Fibroblast of lung (primary cell): ENCODE data around the gene PRKCA. TPM values are rescaled to one million over a fixed set of nuclear protein-coding genes. Genes with fewer than 3 reads are reported as not detected.
"Not testable (repeated sequence)": the region's sequence is repeated elsewhere in the genome, so short reads cannot be mapped to it uniquely, and the experiment has no call there.

Experiments
- DNase-seq, 2 donors: peaks; one replicate each; pipeline versions ENCODE4 v3.0.0 to v3.0.0-alpha.2; 2010; ENCODE audit warnings: low read depth in 2 of 2
- H2AFZ ChIP-seq: 2 replicates; pipeline ENCODE4 v1.5.1; 2012; ENCODE audit warnings: low read length, control low read depth, inconsistent platforms
- H3K27ac ChIP-seq: 2 replicates; pipeline ENCODE4 v1.5.1; 2011; ENCODE audit warnings: low read length, control low read depth; ENCODE audit not compliant: insufficient read depth
- H3K27me3 ChIP-seq: 2 replicates; pipeline ENCODE4 v1.5.1; 2011; ENCODE audit warnings: mild to moderate bottlenecking, low read length; ENCODE audit not compliant: control insufficient read depth, insufficient read depth
- H3K36me3 ChIP-seq: 2 replicates; pipeline ENCODE4 v1.5.1; 2011; ENCODE audit warnings: low read length; ENCODE audit not compliant: control insufficient read depth, insufficient read depth
- H3K4me1 ChIP-seq: 2 replicates; pipeline ENCODE4 v1.5.1; 2011; ENCODE audit warnings: low read length; ENCODE audit not compliant: control insufficient read depth, insufficient read depth; ENCODE audit errors: extremely low read depth
- H3K4me2 ChIP-seq: 2 replicates; pipeline ENCODE4 v1.5.1; 2011; ENCODE audit warnings: low read length, control low read depth; ENCODE audit not compliant: insufficient read depth; ENCODE audit errors: extremely low read depth
- H3K4me3 ChIP-seq, 4 experiments: fragments of 200-600 bp in 1 of 4; sonication (generic) in 1 of 4; replicated peaks in 1 of 4; 2 replicates each; pipeline ENCODE4 v1.5.1; 2011 to 2016; ENCODE audit warnings: low read length in 4 of 4, low read depth in 3 of 4, mild to moderate bottlenecking in 3 of 4, control low read depth in 2 of 4, inconsistent platforms in 1 of 4, mixed read lengths in 1 of 4; ENCODE audit not compliant: insufficient read depth in 1 of 4; ENCODE audit errors: control extremely low read depth in 1 of 4
- H3K79me2 ChIP-seq: 2 replicates; pipeline ENCODE4 v1.5.1; 2012; ENCODE audit warnings: mild to moderate bottlenecking, low read length, inconsistent platforms; ENCODE audit not compliant: control insufficient read depth, insufficient read depth
- H3K9ac ChIP-seq: 2 replicates; pipeline ENCODE4 v1.5.1; 2011; ENCODE audit warnings: mild to moderate bottlenecking, low read length, control low read depth; ENCODE audit not compliant: insufficient read depth
- H3K9me3 ChIP-seq: 2 replicates; pipeline ENCODE4 v1.5.1; 2012; ENCODE audit warnings: low read depth, low read length; ENCODE audit not compliant: control insufficient read depth, insufficient read depth
- H4K20me1 ChIP-seq: 2 replicates; pipeline ENCODE4 v1.5.1; 2011; ENCODE audit warnings: low read length; ENCODE audit not compliant: control insufficient read depth, insufficient read depth; ENCODE audit errors: extremely low read depth
- CTCF ChIP-seq, 2 donors: IDR thresholded peaks in 1 of 2; conservative IDR thresholded peaks in 1 of 2; 1 replicate in 1 of 2; 2 replicates in 1 of 2; pipeline ENCODE4 v1.5.1; 2011 to 2012; ENCODE audit warnings: low read length in 2 of 2, control low read depth in 1 of 2, inconsistent platforms in 1 of 2, low read depth in 1 of 2, mild to moderate bottlenecking in 1 of 2
- EZH2 ChIP-seq: IDR thresholded peaks from 2 replicates; pipeline ENCODE4 v1.5.1; 2012; ENCODE audit warnings: low read length, control low read depth, mild to moderate bottlenecking; ENCODE audit errors: missing control alignments
- polyA plus RNA-seq, 2 donors: library from polyadenylated mRNA; depleted of rRNA in 1 of 2; stranded (reverse) in 1 of 2; unstranded in 1 of 2; fragments of >200 nt; gene quantifications; 2 replicates each; pipeline ENCODE4 v1.2.1, GENCODE V29; 2011 to 2012; ENCODE audit warnings: missing spikeins in 1 of 2
- total RNA-seq: library from RNA; depleted of rRNA; stranded (reverse); fragments of >200 nt; gene quantifications from 2 replicates; pipeline ENCODE4 v1.2.1, GENCODE V29; 2014

Gene PRKCA
- total and polyA plus RNA-seq, 2 donors (not counting 1 experiment from before 2014, with no cell fraction given) = 34.0 to 74.2 TPM

- Histone ChIP-seq H3K27ac (no peak overlapping the region), H3K4me1 (peaks cover 6% of the 10 kb centered on the region), H3K9me3 (no peaks in the 10 kb centered on the region), H4K20me1 (no peaks in the 10 kb centered on the region), H3K4me3 (no peak overlapping the region), H3K79me2 (peaks cover 75% of the 10 kb centered on the region), H2AFZ (no peak overlapping the region), H3K4me2 (peak overlapping the region; percentile 50), H3K9ac (no peak overlapping the region), H3K36me3 (no peaks in the 10 kb centered on the region), H3K27me3 (no peaks in the 10 kb centered on the region)
- TF ChIP-seq CTCF (conservative IDR thresholded peaks at IDR 0.05 in 1 of 2, IDR thresholded peaks at IDR 0.05 in 1 of 2; ENCODE audit: low read depth in 1 of 2, low read length in 2 of 2) = no peak
- no peak for TF ChIP-seq EZH2
- DNase-seq = no peak
These were observed 37.1 kb downstream of the PRKCA start for GRCh38 chr17:66339561-66339960.

- no peak overlapping the region for H3K9ac ChIP-seq
- H3K9me3 ChIP-seq = no peaks in the 10 kb centered on the region
- no peak overlapping the region for H2AFZ ChIP-seq
- H3K27me3 ChIP-seq = no peaks in the 10 kb centered on the region
- no peaks in the 10 kb centered on the region for H3K36me3 ChIP-seq
- no peak for DNase-seq
- H4K20me1 ChIP-seq = no peaks in the 10 kb centered on the region
- peaks cover 74% of the 10 kb centered on the region for H3K79me2 ChIP-seq
- H3K27ac ChIP-seq = no peak overlapping the region
- no peak overlapping the region for H3K4me3 ChIP-seq
- TF ChIP-seq CTCF (conservative IDR thresholded peaks at IDR 0.05 in 1 of 2, IDR thresholded peaks at IDR 0.05 in 1 of 2; ENCODE audit: low read depth in 1 of 2, low read length in 2 of 2) (no peak), EZH2 (no peak)
- peaks cover 6% of the 10 kb centered on the region for H3K4me1 ChIP-seq
- H3K4me2 ChIP-seq = no peak overlapping the region
These were observed 38.3 kb downstream of the PRKCA start for GRCh38 chr17:66340720-66341119.

DNA sequence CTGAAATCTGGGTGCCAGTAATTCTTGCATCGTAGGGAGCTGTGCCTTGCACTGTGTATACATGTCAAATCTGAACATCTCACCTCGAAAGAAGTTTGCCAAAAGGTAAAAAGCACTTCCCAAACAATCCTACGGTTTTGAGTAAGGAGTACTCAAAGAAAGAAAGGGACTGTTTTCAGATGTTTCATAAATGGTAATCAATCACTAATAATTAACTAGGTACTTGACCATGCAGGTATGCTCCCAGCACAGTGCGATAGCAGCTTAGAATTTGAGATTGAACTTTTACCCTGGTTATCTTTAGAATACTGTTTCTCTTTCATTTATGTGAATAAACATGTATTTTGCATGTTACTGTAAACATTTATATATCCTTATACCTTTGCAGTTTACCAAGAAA is 39.0 kb downstream of the PRKCA start:
- Histone ChIP-seq H3K4me1 (peaks cover 6% of the 10 kb centered on the region), H3K27me3 (no peaks in the 10 kb centered on the region), H3K4me3 (no peak overlapping the region), H3K36me3 (no peaks in the 10 kb centered on the region), H3K4me2 (no peak overlapping the region), H3K79me2 (peaks cover 72% of the 10 kb centered on the region), H3K9me3 (no peaks in the 10 kb centered on the region), H4K20me1 (no peaks in the 10 kb centered on the region), H3K9ac (no peak overlapping the region), H2AFZ (no peak overlapping the region), H3K27ac (no peak overlapping the region)
- TF ChIP-seq EZH2 = no peak
- TF ChIP-seq CTCF (conservative IDR thresholded peaks at IDR 0.05 in 1 of 2, IDR thresholded peaks at IDR 0.05 in 1 of 2; ENCODE audit: low read depth in 1 of 2, low read length in 2 of 2) = no peak
- DNase-seq = no peak

- H3K4me1 ChIP-seq, H3K4me2 ChIP-seq, H3K9ac ChIP-seq, H3K36me3 ChIP-seq, H4K20me1 ChIP-seq, H2AFZ ChIP-seq, H3K27ac ChIP-seq, H3K27me3 ChIP-seq, H3K9me3 ChIP-seq, DNase-seq, H3K4me3 ChIP-seq: not testable (repeated sequence)
- peaks cover 71% of the 10 kb centered on the region for H3K79me2 ChIP-seq
These were observed 39.9 kb downstream of the PRKCA start for GRCh38 chr17:66342263-66342662.
